Fibroblast of pulmonary artery (primary cell): ENCODE results near the gene ADH1A.
"Not testable (repeated sequence)": the region's sequence is repeated elsewhere in the genome, so short reads cannot be mapped to it uniquely, and the experiment has no call there.

Experiments
- DNase-seq: peaks from one replicate; pipeline ENCODE4 v3.0.0-alpha.2; 2010; ENCODE audit warnings: low read depth
- H3K4me3 ChIP-seq: replicated peaks from 2 replicates; pipeline ENCODE4 v1.5.1; 2011; ENCODE audit warnings: low read depth, mild to moderate bottlenecking, control low read depth, low read length, moderate library complexity
- CTCF ChIP-seq: IDR thresholded peaks from 2 replicates; pipeline ENCODE4 v1.5.1; 2011; ENCODE audit warnings: mild to moderate bottlenecking, control low read depth, low read length, inconsistent platforms; ENCODE audit errors: missing control alignments

The ADH1A gene

GRCh38 chr4:99324979-99325378 lies 34.2 kb upstream of the ADH1A start:
- H3K4me3 ChIP-seq: no peak overlapping the region
- DNase-seq: peak; percentile 86
- TF ChIP-seq CTCF: no peak

- H3K4me3 ChIP-seq: no peak overlapping the region
- no peak for TF ChIP-seq CTCF
- no peak for DNase-seq
These were observed 33.6 kb upstream of the ADH1A start for GRCh38 chr4:99324361-99324760.

GRCh38 chr4:99323756-99324155 lies 33.0 kb upstream of the ADH1A start:
- no peak for TF ChIP-seq CTCF
- peak; percentile 75 for DNase-seq
- no peak overlapping the region for H3K4me3 ChIP-seq

- no peak within 1 kb of the TSS for H3K4me3 ChIP-seq
- no peak for TF ChIP-seq CTCF
- no peak for DNase-seq
These were observed 30.7 kb upstream of the ADH1A start, which contains the start of gene ADH1B for GRCh38 chr4:99321241-99322191. Gene ADH1B, minus strand, starts transcription at chr4:99321401. Its CDS starts 70 bp downstream, at chr4:99321331.

- H3K4me3 ChIP-seq, DNase-seq: not testable (repeated sequence)
These were observed 27.0 kb upstream of the ADH1A start for GRCh38 chr4:99317811-99318210.

GRCh38 chr4:99317354-99317753 lies 26.6 kb upstream of the ADH1A start:
- no peak for TF ChIP-seq CTCF
- no peak for DNase-seq
- H3K4me3 ChIP-seq: no peak overlapping the region

- no peak for DNase-seq
- no peak for TF ChIP-seq CTCF
- H3K4me3 ChIP-seq: no peak overlapping the region
These were observed 25.1 kb upstream of the ADH1A start for GRCh38 chr4:99315839-99316238.
